Left cardiac atrium (tissue), 4 donors: ENCODE measurements around the gene TRDN. TPM values are rescaled to one million over a fixed set of nuclear protein-coding genes. Genes with fewer than 3 reads are reported as not detected.
A peak's percentile ranks its signal among the peaks of the same experiment; 100 is the strongest.

Experiments used
- ATAC-seq, 2 donors: fragments of 200-7000 bp; cut with Tn5 transposase; one replicate each; pipeline ENCODE4 v1.9.1; 2020; ENCODE audit warnings: mild to moderate bottlenecking in 2 of 2, moderate library complexity in 2 of 2
- DNase-seq: peaks from one replicate; pipeline ENCODE4 v3.0.0-alpha.2; 2020
- intact Hi-C, 2 donors: fragments of 100-400 bp; cut with DNase I; formaldehyde crosslinking; loops; one replicate each; pipeline versions ENCODE4 v1.14.1 to v1.15.1; 2022 to 2023
- long read RNA-seq: library from polyadenylated mRNA; unstranded; transcript quantifications from one replicate; pipeline ENCODE4 v2.0.0, GENCODE V29; 2021
- total RNA-seq, 2 donors: library from RNA; stranded (reverse); fragmentation: NEBNext Ultra II Directional; extraction: Animal tissue kit (Norgen Biotek cat#: 25700); gene quantifications; one replicate each; pipeline ENCODE4 v1.2.1, GENCODE V29; 2021
- donor health status: DM: no; HTN: yes; CAD: no.
- donor health status: DM: no; HTN: yes; CAD: no; lungs with severe emphysema.
- donor health status: DM: yes; HTN: yes; CAD: no.
- donor health status: Dilated cardiomyopathy.

TRDN gene
- total RNA-seq = 100 to 1,000 TPM; 174 to 207 TPM
- long read RNA-seq, partial matches to known transcripts = 20 of 37 reads
- long read RNA-seq, other reads (novel, unspliced or antisense) = 12 of 37 reads

GRCh38 chr6:123636782-123637181 is at the start of gene TRDN:
TSS of gene TRDN (minus strand) at chr6:123636950. CDS start at chr6:123636775, 175 bp downstream.
- ATAC-seq (peak; percentile 88 to 90), DNase-seq (no peak)
- intact Hi-C loops = loop anchor here in 1 of 2 donors (2.0 kb wide), 1 partner anchor 118 kb away; no protein-coding TSS in a partner anchor

GRCh38 chr6:123681957-123682462 is 45.3 kb upstream of the TRDN start:
- DNase-seq (no peak), ATAC-seq (no peak)
- intact Hi-C loops = no loop called here

GRCh38 chr6:123677897-123678296 is 41.1 kb upstream of the TRDN start:
- intact Hi-C loops = no loop called here
- DNase-seq = no peak
- no peak for ATAC-seq

DNA sequence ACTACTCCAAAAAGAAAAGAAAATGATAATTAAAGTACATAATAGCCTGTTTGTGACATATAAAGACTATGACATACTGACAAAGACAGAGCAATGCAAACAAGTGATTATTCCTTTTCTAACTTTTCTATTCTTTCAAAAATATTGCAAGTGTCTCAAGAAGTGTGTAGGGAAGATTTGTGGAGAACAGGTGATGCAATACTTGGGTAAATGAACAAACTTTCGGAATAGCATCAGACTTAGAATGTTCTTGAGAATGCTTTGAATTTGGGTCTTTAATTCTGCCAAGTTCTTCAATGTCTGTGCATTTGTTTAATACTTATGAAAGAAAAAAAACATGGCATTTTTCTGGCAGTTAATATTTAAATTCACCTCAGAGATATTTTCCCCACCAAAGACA is 40.0 kb upstream of the TRDN start:
- DNase-seq (no peak), ATAC-seq (no peak)
- intact Hi-C loops = no loop called here

GRCh38 chr6:123668965-123669591 is 32.3 kb upstream of the TRDN start:
- DNase-seq (no peak), ATAC-seq (no peak)
- intact Hi-C loops = no loop called here

GRCh38 chr6:123668063-123668462 is 31.3 kb upstream of the TRDN start:
- intact Hi-C loops = no loop called here
- DNase-seq = no peak
- ATAC-seq = no peak

GRCh38 chr6:123663436-123663835 is 26.7 kb upstream of the TRDN start:
- ATAC-seq (no peak), DNase-seq (no peak)
- intact Hi-C loops = no loop called here

DNA sequence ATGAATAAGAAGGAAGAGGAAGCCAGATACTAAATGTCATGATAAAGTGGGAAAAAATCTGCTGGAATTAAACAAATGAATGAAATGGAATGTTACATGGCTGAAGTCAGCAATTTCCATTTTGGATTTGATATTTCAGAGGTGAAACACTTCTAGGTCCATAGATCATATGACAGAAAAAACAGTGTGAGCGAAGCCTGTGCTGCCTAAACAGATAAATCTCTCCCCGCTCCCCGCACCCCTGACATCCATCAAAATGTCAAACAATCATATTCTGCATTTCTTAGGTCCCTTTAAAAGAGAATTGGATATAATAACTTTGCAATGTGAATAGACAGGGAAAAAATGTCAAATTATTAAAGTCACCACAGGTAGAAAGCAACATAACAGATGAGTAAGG is 26.0 kb upstream of the TRDN start:
- intact Hi-C loops = no loop called here
- ATAC-seq (no peak), DNase-seq (no peak)

GRCh38 chr6:123661105-123661891 is 24.5 kb upstream of the TRDN start:
- ATAC-seq (peak in 1 of 2 donors; percentile 39), DNase-seq (no peak)
- intact Hi-C loops = no loop called here

DNA sequence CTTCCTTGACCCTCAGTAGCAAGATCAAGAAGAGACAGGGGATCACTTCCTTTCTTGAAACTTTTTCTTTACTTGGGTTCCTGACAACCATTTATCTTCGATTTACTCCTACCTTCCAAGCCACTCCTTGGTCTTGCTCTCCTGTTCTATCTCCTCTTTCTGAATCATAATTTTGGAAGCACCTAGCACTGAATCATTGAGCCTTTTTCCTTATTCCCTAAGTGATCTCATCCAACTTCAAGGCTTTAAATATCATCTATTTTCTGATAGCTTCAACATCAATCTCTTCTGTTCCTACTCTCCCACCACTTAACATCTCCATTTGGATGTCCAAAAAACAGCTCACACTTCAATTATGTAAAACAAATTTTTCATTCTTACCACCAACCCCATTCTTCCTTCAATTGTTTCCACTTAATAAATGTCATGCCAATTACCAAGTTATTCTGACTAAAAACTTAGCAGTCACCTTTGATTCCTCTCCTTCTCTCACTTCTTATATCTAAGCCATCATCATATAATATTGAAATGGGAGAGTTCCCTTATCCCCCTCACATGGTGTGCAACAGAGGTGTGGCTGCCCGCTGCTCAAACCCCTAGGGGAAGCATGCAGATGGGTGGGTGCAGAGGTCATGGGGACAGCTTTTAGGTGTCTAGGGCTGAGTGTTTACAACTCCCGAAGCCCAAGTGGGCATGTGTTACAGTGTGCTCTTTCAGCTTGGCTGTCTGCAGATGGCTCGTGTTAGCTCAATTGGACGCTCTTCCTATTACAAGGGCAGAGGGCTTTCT is 23.4 kb upstream of the TRDN start:
- peak in 1 of 2 donors; percentile 75 for ATAC-seq
- intact Hi-C loops = no loop called here
- no peak for DNase-seq

DNA sequence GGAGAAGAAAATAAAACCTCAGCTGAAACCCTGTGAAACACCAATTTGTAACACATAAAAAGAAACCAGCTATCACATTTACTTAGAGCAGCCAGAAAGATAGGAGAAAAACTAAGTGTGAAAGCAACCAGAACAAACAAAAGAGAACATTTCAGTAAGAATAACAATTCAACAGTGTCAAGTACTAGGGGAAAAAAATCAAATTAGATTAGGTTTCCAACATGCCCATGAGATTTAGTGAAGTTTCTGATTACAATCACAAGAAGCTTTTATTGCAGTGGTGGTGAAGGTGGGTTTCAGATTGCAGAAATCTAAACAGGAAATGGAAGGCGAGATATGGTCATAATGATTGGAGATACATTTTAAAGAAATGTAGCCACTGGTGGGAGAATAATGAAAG is 22.1 kb upstream of the TRDN start:
- DNase-seq (no peak), ATAC-seq (no peak)
- intact Hi-C loops = no loop called here

GRCh38 chr6:123655521-123656306 is 19.0 kb upstream of the TRDN start:
- intact Hi-C loops = no loop called here
- DNase-seq (no peak), ATAC-seq (no peak)

GRCh38 chr6:123648723-123649122 is 12.0 kb upstream of the TRDN start:
- ATAC-seq (no peak), DNase-seq (no peak)
- intact Hi-C loops = no loop called here

GRCh38 chr6:123648020-123648580 is 11.3 kb upstream of the TRDN start:
- intact Hi-C loops = no loop called here

DNA sequence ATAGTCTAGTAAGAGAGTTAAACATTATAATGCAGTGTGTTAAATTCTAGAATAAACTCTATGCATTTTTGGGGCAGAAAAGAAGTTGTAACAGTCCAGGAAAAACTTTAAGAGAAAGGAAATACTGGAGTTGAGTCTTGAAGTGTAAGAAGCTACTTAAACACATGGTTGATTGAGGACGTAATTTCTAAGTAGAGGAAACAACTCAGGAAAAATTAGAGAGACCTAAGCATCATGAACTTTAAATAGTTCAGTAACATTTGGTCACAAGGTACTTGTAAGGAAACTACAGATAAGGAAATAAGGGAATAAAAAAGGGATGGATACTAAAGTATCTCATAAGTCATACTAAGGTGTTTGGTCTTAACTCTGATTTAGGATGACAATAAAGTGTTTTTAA is 4.7 kb upstream of the TRDN start:
- DNase-seq (no peak), ATAC-seq (no peak)
- intact Hi-C loops = no loop called here

More at GRCh38 chr6:123648020-123648580, 11.3 kb upstream of the TRDN start:
- DNase-seq (no peak), ATAC-seq (no peak)

DNA sequence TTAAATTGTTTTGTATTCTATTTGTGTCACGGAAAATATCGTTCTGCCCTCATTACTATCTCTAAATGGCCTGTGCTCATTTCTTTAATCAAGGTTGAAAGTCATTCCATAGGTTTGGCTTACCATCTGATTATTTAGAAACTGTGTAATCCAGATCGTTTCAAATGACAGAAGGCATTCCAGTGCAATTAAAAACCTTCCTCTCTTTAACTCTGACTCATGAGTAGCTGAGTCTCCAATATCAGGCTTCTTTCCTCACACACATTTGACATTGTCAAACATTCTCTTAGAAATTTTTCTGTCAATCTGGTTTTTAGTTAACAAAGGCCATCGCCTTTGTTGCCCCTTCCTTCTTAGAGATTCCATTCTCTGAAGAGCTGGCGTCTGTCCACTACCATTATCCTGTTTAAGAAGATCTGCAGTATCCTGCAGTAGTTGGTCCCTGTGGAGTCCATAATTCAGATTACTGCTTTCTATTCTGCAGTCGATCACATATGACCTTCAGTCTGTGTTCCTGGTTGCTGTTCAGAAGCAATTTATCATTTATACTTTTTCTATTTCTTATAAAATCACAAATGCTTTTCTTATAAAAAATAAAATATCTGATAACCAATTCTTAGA is 3.9 kb upstream of the TRDN start:
- ATAC-seq (peak in 1 of 2 donors; percentile 38), DNase-seq (no peak)

DNA sequence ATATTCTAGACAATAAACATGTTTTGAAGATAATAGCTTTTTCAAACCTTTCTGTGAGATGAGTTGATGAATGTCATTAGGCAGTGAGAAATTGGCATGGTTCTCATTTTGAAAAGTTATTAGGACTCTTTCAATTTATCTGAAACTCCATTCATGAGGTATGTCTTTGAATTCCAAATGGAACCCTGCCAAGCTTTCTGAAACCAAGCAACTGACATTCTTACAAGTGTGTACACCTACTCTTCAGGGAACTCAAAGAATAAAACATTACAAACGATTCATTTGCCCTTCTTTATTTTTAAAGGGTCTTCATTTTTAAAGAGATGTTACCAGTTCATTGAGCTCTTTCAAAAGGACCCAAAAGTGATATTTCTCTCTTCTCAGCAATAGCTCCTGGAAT is 2.1 kb upstream of the TRDN start:
- DNase-seq (no peak), ATAC-seq (no peak)
- intact Hi-C loops = no loop called here

More for the DNA sequence above, 3.9 kb upstream of the TRDN start:
- intact Hi-C loops = no loop called here

DNA sequence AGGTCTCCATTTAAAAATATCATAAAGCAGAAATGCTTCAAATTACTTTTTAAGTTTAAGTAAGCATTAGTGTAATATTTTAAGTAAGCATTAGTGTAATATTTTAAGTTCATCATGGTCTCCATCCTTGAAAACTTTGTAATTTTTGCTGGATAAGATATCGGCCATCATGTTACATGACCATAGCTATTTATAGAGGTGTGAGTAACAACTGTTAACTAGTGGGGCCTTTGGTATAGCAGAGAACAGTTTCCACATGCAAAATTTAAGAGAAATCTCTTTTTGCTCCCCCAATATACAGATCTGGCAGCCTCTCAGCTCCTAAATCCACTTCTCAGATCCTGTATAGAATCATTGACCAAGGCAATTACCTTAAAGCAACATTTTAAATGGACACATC is 468 bp downstream of the TRDN start:
- DNase-seq (no peak), ATAC-seq (peak; percentile 75 to 79)
- intact Hi-C loops = loop anchor here in 1 of 2 donors (2.0 kb wide), 1 partner anchor 117 kb away; no protein-coding TSS in a partner anchor
